ENCODE data around the gene NTN5.

DNA sequence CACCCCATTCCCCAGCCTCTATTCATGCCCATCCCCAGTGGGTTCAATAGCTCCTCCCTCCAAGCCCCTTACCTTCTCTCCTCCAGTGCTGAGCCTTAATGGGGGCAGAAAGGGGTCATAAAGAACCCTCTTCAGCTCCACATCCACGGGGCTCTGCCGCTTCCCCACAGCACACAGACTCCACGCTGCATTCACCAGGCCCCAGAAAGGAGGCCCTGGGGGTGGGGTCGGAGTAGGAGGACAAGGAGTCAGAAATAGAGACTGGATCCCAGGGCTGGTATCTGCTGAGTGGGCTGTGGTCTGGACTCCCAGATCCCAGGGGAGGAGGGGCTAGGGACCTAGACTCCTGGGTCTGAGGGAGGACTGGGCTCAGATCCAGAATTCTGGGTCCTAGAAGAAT is 28.5 kb downstream of the NTN5 start:
- TF ChIP-seq, protein P1, sequence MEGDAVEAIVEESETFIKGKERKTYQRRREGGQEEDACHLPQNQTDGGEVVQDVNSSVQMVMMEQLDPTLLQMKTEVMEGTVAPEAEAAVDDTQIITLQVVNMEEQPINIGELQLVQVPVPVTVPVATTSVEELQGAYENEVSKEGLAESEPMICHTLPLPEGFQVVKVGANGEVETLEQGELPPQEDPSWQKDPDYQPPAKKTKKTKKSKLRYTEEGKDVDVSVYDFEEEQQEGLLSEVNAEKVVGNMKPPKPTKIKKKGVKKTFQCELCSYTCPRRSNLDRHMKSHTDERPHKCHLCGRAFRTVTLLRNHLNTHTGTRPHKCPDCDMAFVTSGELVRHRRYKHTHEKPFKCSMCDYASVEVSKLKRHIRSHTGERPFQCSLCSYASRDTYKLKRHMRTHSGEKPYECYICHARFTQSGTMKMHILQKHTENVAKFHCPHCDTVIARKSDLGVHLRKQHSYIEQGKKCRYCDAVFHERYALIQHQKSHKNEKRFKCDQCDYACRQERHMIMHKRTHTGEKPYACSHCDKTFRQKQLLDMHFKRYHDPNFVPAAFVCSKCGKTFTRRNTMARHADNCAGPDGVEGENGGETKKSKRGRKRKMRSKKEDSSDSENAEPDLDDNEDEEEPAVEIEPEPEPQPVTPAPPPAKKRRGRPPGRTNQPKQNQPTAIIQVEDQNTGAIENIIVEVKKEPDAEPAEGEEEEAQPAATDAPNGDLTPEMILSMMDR (IDR thresholded peaks at IDR 0.05 in 8 of 11, conservative IDR thresholded peaks at IDR 0.05 in 3 of 11): no peak
- TF ChIP-seq POLR2A (IDR thresholded peaks at IDR 0.05): no peak
